UCSD-AML1 (cell line): ENCODE results near the gene DEFB112.

Experiments used
- DNase-seq: peaks from one replicate; lab custom pipeline; 2025; ENCODE audit not compliant: unreplicated experiment; lab: John Stamatoyannopoulos, UW

The DEFB112 gene, protein sequence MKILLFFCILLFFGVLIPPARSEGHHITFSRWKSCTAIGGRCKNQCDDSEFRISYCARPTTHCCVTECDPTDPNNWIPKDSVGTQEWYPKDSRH

GRCh38 chr6:50049829-50050228, at the start of gene DEFB112:
Gene DEFB112, minus strand, starts transcription at chr6:50049929. Its CDS starts 60 bp downstream, at chr6:50049869.
- DNase-seq = no peak

GRCh38 chr6:50098641-50098993, 48.9 kb upstream of the DEFB112 start:
- no peak for DNase-seq

- no peak for DNase-seq
Observed at GRCh38 chr6:50097966-50098640, 48.4 kb upstream of the DEFB112 start.

- DNase-seq = no peak
Observed at GRCh38 chr6:50096296-50096695, 46.6 kb upstream of the DEFB112 start.

DNA sequence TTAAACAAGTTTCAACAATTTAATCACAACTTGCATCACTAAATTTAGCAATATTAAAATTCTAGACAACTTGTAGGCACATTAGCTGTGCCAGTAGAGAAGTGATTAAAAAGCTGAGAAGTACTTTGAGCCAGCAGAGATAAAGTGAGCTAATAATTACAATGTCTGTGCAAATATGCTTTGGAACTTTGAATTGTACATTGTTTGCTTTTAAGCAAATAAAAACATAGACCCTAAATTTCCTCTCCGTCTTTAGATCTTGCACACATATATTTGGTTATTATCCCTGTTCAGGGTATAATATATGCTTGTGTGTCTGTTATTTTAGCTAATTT, 44.2 kb upstream of the DEFB112 start:
- no peak for DNase-seq

- DNase-seq = no peak
Observed at GRCh38 chr6:50093116-50093937, 43.6 kb upstream of the DEFB112 start.

- no peak for DNase-seq
Observed at GRCh38 chr6:50091641-50092040, 41.9 kb upstream of the DEFB112 start.

DNA sequence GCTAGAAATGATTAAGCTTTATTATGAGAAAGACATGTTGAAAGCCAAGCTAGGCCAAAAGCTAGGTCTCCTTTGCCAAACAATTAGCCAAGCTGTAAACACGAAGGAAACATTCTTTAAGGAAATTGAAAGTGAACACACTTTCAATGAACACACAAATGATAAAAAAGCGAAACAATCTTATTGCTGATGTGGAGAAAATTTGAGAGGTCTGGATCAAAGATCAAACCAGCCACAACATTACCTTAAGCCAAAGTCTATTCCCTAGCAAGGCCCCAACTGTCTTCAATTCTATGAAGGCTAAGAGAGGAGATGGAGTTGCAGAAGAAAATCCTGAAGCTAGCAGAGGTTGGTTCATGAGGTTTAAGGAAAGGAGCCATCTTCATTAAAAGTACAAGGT, 40.2 kb upstream of the DEFB112 start:
- DNase-seq = no peak

- no peak for DNase-seq
Observed at GRCh38 chr6:50087231-50087954, 37.7 kb upstream of the DEFB112 start.

GRCh38 chr6:50077385-50077784, 27.7 kb upstream of the DEFB112 start:
- no peak for DNase-seq

GRCh38 chr6:50076431-50076830, 26.7 kb upstream of the DEFB112 start:
- DNase-seq = no peak

DNA sequence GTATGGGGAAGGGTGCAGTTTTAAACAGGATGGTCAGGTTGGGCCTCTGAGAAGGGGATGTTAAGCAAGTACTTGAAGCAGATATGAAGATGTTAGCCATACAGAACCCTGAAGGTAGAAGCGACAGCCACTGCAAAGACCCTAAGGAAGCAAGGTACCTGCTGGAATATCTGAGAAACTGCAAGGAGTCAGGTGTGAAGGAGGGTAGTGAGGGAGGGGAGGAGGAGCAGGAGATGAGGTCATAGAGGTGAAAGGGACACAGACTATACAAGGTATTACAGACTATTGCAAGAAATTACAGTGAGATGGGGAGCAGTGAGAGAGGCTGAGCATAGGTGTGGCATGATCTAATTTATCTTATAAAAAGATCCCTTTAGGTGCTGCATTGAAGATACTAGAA, 22.2 kb upstream of the DEFB112 start:
- DNase-seq = no peak

DNA sequence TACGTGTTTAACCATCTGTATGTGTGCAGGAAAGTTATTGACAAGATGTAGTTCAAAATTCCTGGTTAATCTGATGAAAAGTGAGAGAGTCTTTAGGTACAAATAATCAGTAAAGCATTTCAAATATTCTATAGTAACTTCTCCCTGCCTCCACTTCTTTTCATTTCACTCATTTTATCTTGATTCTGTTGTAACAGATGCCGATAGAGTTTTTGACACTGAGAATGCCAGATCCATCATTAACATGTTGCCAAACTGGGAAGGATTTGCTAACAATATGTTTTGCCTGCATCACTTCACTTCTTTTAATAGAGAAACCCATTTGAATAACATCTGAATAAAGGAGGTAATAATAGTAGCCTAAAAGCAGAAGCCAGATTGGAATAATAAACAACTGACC, 20.4 kb upstream of the DEFB112 start:
- no peak for DNase-seq

- DNase-seq = no peak
Observed at GRCh38 chr6:50062051-50062450, 12.3 kb upstream of the DEFB112 start.

DNA sequence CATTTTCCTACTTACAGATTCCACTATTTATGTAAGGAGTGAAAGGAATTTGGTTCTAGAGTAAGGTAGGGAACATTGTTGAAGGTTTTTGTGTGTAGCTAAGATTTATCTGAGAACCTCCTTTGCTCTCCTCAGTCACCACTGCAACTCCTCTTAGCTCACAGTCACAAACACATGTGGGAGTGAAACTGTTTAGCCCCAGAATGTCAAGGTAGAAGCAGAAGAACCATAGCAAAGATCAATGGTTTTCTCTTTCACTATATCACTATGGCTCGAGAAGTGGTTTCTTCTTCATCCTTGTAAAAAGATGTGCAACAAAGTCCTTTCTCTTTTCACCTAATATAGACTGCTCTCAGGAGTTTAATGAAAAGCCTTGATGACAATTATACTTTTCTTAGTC, 6.5 kb upstream of the DEFB112 start:
- no peak for DNase-seq

- no peak for DNase-seq
Observed at GRCh38 chr6:50047026-50047425, 2.7 kb downstream of the DEFB112 start.

DNA sequence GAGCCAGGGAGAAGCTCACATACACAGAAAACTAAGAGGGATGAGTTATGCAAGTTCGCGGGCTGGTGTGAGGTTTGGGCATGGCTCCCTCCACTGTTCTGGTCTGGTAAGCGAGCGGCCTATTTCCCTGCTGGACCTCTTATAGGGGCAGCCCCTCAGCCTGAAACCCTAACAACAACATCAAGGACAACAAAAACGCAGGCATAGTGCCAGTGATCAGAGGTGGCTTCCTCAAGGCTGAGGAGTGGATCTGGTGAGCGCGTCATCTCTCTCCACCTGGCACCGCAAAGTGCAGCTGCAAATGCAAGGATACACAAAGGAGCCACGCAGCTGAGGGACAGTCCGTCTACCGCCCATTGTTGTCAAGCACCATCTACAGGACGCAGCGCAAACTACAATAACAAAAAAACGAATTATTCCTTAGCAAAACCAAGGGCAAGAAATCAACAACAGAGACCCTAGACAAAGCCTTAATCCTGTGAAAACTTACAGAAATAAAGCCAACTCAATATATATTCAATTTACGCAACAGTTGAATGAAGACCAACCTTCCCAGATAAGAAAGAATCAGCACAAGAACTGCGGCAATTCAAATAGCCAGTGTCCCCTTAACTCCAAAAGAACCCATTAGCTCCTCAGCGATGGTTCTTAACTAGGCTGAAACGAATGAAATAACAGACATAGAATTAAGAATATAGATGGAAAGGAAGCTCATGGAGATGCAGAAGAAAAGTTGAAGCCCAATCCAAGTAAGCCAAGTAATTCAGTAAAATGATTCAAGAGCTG, 18.8 kb downstream of the DEFB112 start:
- peak; percentile 11 for DNase-seq

GRCh38 chr6:50030350-50030749, 19.4 kb downstream of the DEFB112 start:
- no peak for DNase-seq

GRCh38 chr6:50025258-50025657, 24.5 kb downstream of the DEFB112 start:
- peak; percentile 6 for DNase-seq

DNA sequence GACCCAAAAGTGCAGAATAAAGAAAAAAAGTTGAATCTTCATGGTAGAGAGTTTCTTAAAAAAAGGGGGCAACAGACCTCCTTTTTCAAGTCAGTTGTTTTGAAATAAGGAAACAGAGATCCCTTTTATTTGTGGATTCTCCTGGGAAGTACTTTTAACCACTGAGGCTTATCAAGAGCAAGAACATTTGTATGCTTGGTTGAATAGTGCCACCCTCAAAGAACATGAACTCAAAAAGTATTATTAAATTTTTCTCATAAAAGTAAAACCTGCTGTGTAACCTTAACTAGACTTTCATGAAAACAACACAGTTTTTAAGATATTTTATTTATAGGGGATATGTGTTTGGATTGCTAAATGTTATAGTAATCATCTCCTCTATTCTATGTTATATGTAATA, 27.8 kb downstream of the DEFB112 start, which contains the start of gene DEFB110:
DEFB110 (minus strand) TSS at position 101 of the 400 bp plus-strand sequence; CDS start at position 42, 59 bp downstream.
- DNase-seq = no peak

DNA sequence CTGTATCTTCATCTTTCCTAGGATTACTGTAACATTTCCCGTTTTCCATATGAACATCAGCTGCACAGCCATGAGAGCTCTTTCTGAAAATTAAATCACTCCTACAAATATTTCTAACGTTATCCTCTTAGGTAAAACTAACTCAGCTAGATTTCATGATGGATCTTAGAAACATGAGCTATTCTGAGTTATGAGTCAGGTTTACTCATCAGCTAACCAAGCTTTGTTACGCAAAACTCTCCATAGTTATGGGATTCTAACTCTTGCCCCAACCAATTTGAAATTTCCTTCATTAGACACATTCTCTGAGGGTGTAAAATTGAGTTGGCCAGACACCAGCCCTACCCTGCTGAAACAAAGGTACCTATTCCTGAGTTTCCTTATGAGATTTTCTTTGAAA, 41.9 kb downstream of the DEFB112 start:
- no peak for DNase-seq
